GM10847 (cell line): Measurements from ENCODE around the gene AMY1B.
"Not testable (repeated sequence)": the region's sequence is repeated elsewhere in the genome, so short reads cannot be mapped to it uniquely, and the experiment has no call there.

Experiments used
- POLR2A ChIP-seq: IDR thresholded peaks from 2 replicates; pipeline ENCODE4 v1.6.1; 2011; ENCODE audit not compliant: insufficient read length; ENCODE audit errors: extremely low read depth

The AMY1B gene

GRCh38 chr1:103696110-103696509 lies at the start of gene AMY1B:
Gene AMY1B, minus strand, starts transcription at chr1:103696210. Its CDS starts 571 bp downstream, at chr1:103695639.
- not testable (repeated sequence) for TF ChIP-seq POLR2A

GRCh38 chr1:103655460-103655859 lies 40.5 kb downstream of the AMY1B start, which contains the start of gene AMY1A:
Gene AMY1A, plus strand, starts transcription at chr1:103655760. Its CDS starts 571 bp downstream, at chr1:103656331.
- not testable (repeated sequence) for TF ChIP-seq POLR2A
